Measurements from ENCODE around the gene UCP1.

The UCP1 gene

GRCh38 chr4:140523857-140524742 lies 44.7 kb downstream of the UCP1 start, which contains the start of gene ELMOD2 (continued):
- TF ChIP-seq YY1 (tag by site-specific recombination; IDR thresholded peaks at IDR 0.05) (0 out of 2 replicates have a peak, but pooled peaks have one; percentile 31), ZNF16 (tag by site-specific recombination; IDR thresholded peaks at IDR 0.05; ENCODE audit: low read depth) (no peak), ZNF529 (tag by site-specific recombination; IDR thresholded peaks at IDR 0.05; ENCODE audit: insufficient replicate concordance) (no peak), ZSCAN30 (tag by site-specific recombination; IDR thresholded peaks at IDR 0.05) (peak; percentile 50; the same call in 1 of the 2 replicates), ZNF214 (tag by site-specific recombination; IDR thresholded peaks at IDR 0.05; ENCODE audit: borderline replicate concordance) (no peak), CTCF (tag by site-specific recombination; IDR thresholded peaks at IDR 0.05) (peak; percentile 80), YY2 (tag by site-specific recombination; IDR thresholded peaks at IDR 0.05) (no peak), ZNF561 (tag by site-specific recombination; IDR thresholded peaks at IDR 0.05; ENCODE audit: borderline replicate concordance) (peak; percentile 72; the same call in 1 of the 2 replicates), PATZ1 (tag by site-specific recombination; IDR thresholded peaks at IDR 0.05) (peak; percentile 70), ZNF366 (tag by site-specific recombination; conservative IDR thresholded peaks at IDR 0.05) (no peak), ZNF302 (tag by site-specific recombination; IDR thresholded peaks at IDR 0.05; ENCODE audit: low read depth) (no peak), INSM2 (tag by site-specific recombination; IDR thresholded peaks at IDR 0.05) (0 out of 2 replicates have a peak, but pooled peaks have one; percentile 14), KLF9 (tag by site-specific recombination; IDR thresholded peaks at IDR 0.05; ENCODE audit: low read depth) (peak; percentile 76), ZEB2 (tag by site-specific recombination; IDR thresholded peaks at IDR 0.05) (0 out of 2 replicates have a peak, but pooled peaks have one; percentile 51), SP3 (tag by site-specific recombination; IDR thresholded peaks at IDR 0.05) (peak; percentile 88), ZNF184 (tag by site-specific recombination; IDR thresholded peaks at IDR 0.05) (no peak), ZNF26 (tag by site-specific recombination; IDR thresholded peaks at IDR 0.05) (no peak), PRDM10 (tag by site-specific recombination; IDR thresholded peaks at IDR 0.05) (peak; percentile 93), ZNF626 (tag by site-specific recombination; IDR thresholded peaks at IDR 0.05) (no peak), ZNF555 (tag by site-specific recombination; conservative IDR thresholded peaks at IDR 0.05) (no peak), ZNF174 (tag by site-specific recombination; IDR thresholded peaks at IDR 0.05) (no peak), ZNF155 (tag by site-specific recombination; IDR thresholded peaks at IDR 0.05) (no peak), KLF7 (tag by site-specific recombination; IDR thresholded peaks at IDR 0.05; ENCODE audit: borderline replicate concordance) (no peak), ZNF335 (tag by site-specific recombination; conservative IDR thresholded peaks at IDR 0.05) (peak; percentile 87), ZBTB8A (tag by site-specific recombination; IDR thresholded peaks at IDR 0.05) (peak; percentile 81), ZNF677 (tag by site-specific recombination; IDR thresholded peaks at IDR 0.05) (no peak), ZNF785 (tag by site-specific recombination; IDR thresholded peaks at IDR 0.05) (no peak), ZNF830 (tag by site-specific recombination; IDR thresholded peaks at IDR 0.05; ENCODE audit: low read depth) (no peak), ZNF777 (tag by site-specific recombination; IDR thresholded peaks at IDR 0.05; ENCODE audit: borderline replicate concordance) (peak; percentile 48; the same call in 1 of the 2 replicates)
